Measurements from ENCODE around the gene TAB2.

The TAB2 gene

GRCh38 chr6:149425754-149426153 is 108.2 kb downstream of the TAB2 start:
- no peaks in the 10 kb centered on the region for H3K27me3 ChIP-seq
- no peaks in the 10 kb centered on the region for H3K36me3 ChIP-seq
- no peak for TF ChIP-seq CTCF (IDR thresholded peaks at IDR 0.05; ENCODE audit: low read depth, low read length)
- H3K4me1 ChIP-seq: no peaks in the 10 kb centered on the region
- no peak overlapping the region for H3K4me3 ChIP-seq (ENCODE audit: low read depth, low read length)
- H3K9me3 ChIP-seq: no peaks in the 10 kb centered on the region
- DNase-seq: no peak

DNA sequence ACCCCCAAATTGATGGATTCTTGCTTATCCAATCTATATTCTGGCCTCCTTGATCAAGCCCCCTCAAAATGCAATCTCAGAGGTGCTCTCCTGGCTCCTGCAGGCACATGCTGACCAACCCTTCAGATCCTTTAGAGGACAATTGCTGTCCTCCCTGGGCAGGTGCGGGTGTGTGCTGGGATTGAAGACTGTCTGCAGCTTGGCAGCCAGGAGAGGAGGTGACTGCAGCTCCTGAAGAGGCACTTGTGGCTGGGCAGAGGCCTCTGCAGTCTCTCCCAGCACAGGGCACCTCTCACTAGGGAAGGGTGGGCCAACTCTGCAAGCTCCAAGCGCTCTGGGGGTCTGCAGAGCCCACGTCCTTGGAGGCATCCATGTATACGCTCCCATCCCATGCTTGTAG is 111.1 kb downstream of the TAB2 start:
- no peaks in the 10 kb centered on the region for H3K4me1 ChIP-seq
- no peak for TF ChIP-seq CTCF (IDR thresholded peaks at IDR 0.05; ENCODE audit: low read depth, low read length)
- no peak for DNase-seq
- no peaks in the 10 kb centered on the region for H3K27me3 ChIP-seq
- no peaks in the 10 kb centered on the region for H3K9me3 ChIP-seq
- no peak overlapping the region for H3K4me3 ChIP-seq (ENCODE audit: low read depth, low read length)
- H3K36me3 ChIP-seq: no peaks in the 10 kb centered on the region

- Histone ChIP-seq H3K27me3 (no peaks in the 10 kb centered on the region), H3K36me3 (no peaks in the 10 kb centered on the region), H3K4me3 (ENCODE audit: low read depth, low read length) (no peak overlapping the region), H3K4me1 (no peaks in the 10 kb centered on the region; the same call in 1 of the 2 replicates), H3K9me3 (no peaks in the 10 kb centered on the region)
- no peak for DNase-seq
- no peak for TF ChIP-seq CTCF (IDR thresholded peaks at IDR 0.05; ENCODE audit: low read depth, low read length)
Measured at GRCh38 chr6:149429427-149430360, 112.2 kb downstream of the TAB2 start.

- Histone ChIP-seq H3K4me1 (no peaks in the 10 kb centered on the region; the same call in 1 of the 2 replicates), H3K4me3 (ENCODE audit: low read depth, low read length) (no peak overlapping the region), H3K9me3 (no peaks in the 10 kb centered on the region), H3K27me3 (no peaks in the 10 kb centered on the region), H3K36me3 (no peaks in the 10 kb centered on the region)
- DNase-seq: peak; percentile 93
- peak; percentile 96 for TF ChIP-seq CTCF (IDR thresholded peaks at IDR 0.05; ENCODE audit: low read depth, low read length)
Measured at GRCh38 chr6:149431905-149432775, 114.6 kb downstream of the TAB2 start.

DNA sequence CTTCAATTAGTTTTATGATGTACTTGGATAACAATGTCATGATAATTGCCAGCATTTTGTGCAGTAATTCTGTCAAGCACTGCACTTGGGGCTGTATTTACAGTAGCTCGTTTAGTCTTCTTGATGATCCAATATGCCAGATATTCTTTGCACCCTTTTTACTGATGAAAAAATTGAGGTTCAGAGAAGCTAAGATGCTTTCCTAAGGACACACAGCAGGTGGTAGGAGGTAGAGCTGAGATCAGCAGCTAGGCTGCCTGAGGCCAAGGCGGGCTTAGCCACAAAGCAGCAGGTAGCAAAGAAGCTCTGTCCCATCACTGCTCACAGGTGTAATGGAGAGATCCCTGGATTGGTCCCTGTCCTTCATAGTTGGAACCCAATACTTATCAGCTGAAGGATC is 115.9 kb downstream of the TAB2 start:
- no peaks in the 10 kb centered on the region for H3K27me3 ChIP-seq
- no peak for TF ChIP-seq CTCF (IDR thresholded peaks at IDR 0.05; ENCODE audit: low read depth, low read length)
- H3K4me1 ChIP-seq: no peaks in the 10 kb centered on the region; the same call in 1 of the 2 replicates
- H3K36me3 ChIP-seq: no peaks in the 10 kb centered on the region
- H3K9me3 ChIP-seq: no peaks in the 10 kb centered on the region
- no peak overlapping the region for H3K4me3 ChIP-seq (ENCODE audit: low read depth, low read length)
- DNase-seq: no peak

Data from BE2C (cell line).